ENCODE measurements around the gene STX3.

Gene STX3

DNA sequence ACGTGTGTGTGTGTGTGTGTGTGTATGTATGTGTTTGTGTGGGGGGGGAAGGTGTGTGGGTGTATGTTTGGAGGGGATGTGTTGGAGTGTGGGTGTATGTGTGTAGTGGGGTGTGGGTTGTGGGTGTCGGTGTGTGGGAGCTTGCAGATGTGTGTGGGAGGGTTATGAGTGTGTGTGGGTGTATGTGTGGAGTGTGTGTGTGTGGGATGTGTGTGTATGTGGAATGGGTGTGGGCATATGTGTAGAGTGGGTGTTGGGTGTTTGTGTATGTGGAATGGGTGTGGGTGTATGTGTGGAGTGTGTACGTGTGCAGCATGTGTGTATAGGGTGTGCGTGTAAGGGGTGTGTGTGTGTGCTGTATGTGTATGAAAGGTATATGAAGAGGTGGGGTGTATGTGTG is 14.7 kb downstream of the STX3 start:
- no peak overlapping the region for H3K9ac ChIP-seq
- no peak for TF ChIP-seq Cebpa-rat (IDR thresholded peaks at IDR 0.05)
- H3K36me3 ChIP-seq, result peaks cover 14% of the 10 kb centered on the region
- H3K4me2 ChIP-seq, result no peak overlapping the region
- H4K20me1 ChIP-seq, result peaks cover 6% of the 10 kb centered on the region; the same call in 1 of the 2 replicates
- H3K27me3 ChIP-seq, result no peaks in the 10 kb centered on the region
- no peak overlapping the region for H3K27ac ChIP-seq
- no peak overlapping the region for H3K4me3 ChIP-seq
- H3K9me3 ChIP-seq, result no peaks in the 10 kb centered on the region
- peaks cover 65% of the 10 kb centered on the region for H3K4me1 ChIP-seq

GRCh38 chr11:59770319-59770718 is 15.1 kb downstream of the STX3 start:
- Histone ChIP-seq H3K27ac (0 out of 2 replicates have a peak overlapping the region, but pooled peaks have one; percentile 37), H3K4me3 (no peak overlapping the region), H3K4me2 (peak overlapping the region; percentile 71), H3K9ac (no peak overlapping the region), H3K27me3 (no peaks in the 10 kb centered on the region), H3K36me3 (peaks cover 19% of the 10 kb centered on the region), H3K4me1 (peaks cover 60% of the 10 kb centered on the region), H4K20me1 (peaks cover 6% of the 10 kb centered on the region; the same call in 1 of the 2 replicates), H3K9me3 (no peaks in the 10 kb centered on the region)
- TF ChIP-seq Cebpa-rat (IDR thresholded peaks at IDR 0.05), result no peak

DNA sequence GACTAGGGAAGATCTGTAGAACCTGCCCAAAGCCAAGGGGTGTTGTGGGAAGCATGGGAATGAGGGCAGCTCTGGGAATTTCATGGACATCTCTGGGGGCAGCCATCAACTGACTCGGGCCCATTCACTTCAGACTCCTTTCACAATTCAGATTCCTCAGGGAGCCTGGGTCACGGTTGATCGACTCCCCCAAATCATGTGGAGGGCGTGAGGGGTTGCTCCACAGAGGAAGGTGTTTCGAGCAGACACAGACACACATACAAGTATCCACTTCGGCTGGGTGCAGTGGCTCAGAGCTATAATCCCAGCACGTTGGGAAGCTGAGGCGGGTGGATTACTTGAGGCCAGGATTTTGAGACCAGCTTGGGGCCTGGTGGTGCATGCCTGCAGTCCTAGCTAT is 15.7 kb downstream of the STX3 start:
- Histone ChIP-seq H3K4me2 (peak overlapping the region; percentile 71), H4K20me1 (peaks cover 6% of the 10 kb centered on the region; the same call in 1 of the 2 replicates), H3K36me3 (peaks cover 23% of the 10 kb centered on the region), H3K27ac (peak overlapping the region; percentile 37; the same call in 1 of the 2 replicates), H3K4me3 (no peak overlapping the region), H3K9ac (no peak overlapping the region), H3K4me1 (peaks cover 55% of the 10 kb centered on the region), H3K27me3 (no peaks in the 10 kb centered on the region), H3K9me3 (no peaks in the 10 kb centered on the region)
- TF ChIP-seq Cebpa-rat (IDR thresholded peaks at IDR 0.05), result no peak

DNA sequence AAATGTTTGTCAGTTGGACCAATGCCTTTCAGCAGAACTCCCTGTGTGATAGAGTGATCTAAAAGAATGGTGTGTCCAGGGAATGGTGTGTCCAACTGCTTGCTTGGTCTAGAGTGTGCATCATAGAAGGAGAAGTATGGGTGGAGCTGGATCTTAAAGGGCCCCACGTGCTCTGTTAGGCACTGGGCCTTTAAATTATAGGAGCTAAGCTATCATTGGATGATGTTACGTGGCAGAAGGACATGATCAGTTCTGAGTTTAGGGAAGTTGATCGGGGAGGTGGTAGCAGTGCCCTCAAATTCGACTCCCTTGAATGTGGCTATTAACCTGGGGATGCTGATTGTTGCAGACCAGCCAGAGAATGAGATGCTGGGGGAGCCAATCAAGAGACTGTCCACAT is 16.4 kb downstream of the STX3 start:
- Histone ChIP-seq H3K36me3 (peaks cover 23% of the 10 kb centered on the region), H3K9me3 (no peaks in the 10 kb centered on the region), H4K20me1 (peaks cover 6% of the 10 kb centered on the region; the same call in 1 of the 2 replicates), H3K27ac (peak overlapping the region; percentile 71), H3K4me3 (0 out of 2 replicates have a peak overlapping the region, but pooled peaks have one; percentile 12), H3K27me3 (no peaks in the 10 kb centered on the region), H3K4me2 (peak overlapping the region; percentile 85), H3K4me1 (peaks cover 47% of the 10 kb centered on the region), H3K9ac (no peak overlapping the region)
- no peak for TF ChIP-seq Cebpa-rat (IDR thresholded peaks at IDR 0.05)

DNA sequence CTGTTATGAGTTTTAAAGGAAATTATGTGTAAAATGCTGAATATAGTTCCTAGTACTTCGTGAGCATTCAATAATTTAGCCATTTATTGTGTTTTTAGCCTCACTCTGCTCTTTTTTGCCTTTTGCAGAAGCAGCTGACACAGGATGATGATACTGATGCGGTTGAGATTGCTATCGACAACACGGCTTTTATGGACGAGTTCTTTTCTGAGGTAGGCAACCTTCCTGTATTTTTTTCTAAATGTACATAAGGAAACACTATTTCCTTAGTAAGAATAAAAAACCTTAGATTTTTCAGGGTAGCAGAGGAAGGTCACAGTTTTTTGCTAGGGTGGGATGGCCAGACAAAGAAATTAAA is 17.9 kb downstream of the STX3 start:
- Histone ChIP-seq H3K4me3 (no peak overlapping the region), H3K9me3 (no peaks in the 10 kb centered on the region), H3K27ac (no peak overlapping the region), H3K36me3 (peaks cover 35% of the 10 kb centered on the region), H3K27me3 (no peaks in the 10 kb centered on the region), H4K20me1 (no peaks in the 10 kb centered on the region), H3K4me1 (peaks cover 33% of the 10 kb centered on the region), H3K4me2 (peak overlapping the region; percentile 85), H3K9ac (no peak overlapping the region)
- no peak for TF ChIP-seq Cebpa-rat (IDR thresholded peaks at IDR 0.05)

GRCh38 chr11:59776210-59777066 is 21.3 kb downstream of the STX3 start:
- Histone ChIP-seq H3K4me3 (no peak overlapping the region), H4K20me1 (no peaks in the 10 kb centered on the region), H3K9ac (no peak overlapping the region), H3K27me3 (no peaks in the 10 kb centered on the region), H3K36me3 (peaks cover 54% of the 10 kb centered on the region), H3K9me3 (no peaks in the 10 kb centered on the region), H3K4me1 (peaks cover 18% of the 10 kb centered on the region), H3K27ac (no peak overlapping the region), H3K4me2 (no peak overlapping the region)
- TF ChIP-seq Cebpa-rat (IDR thresholded peaks at IDR 0.05), result no peak

GRCh38 chr11:59777104-59777503 is 21.9 kb downstream of the STX3 start:
- Histone ChIP-seq H3K4me3 (no peak overlapping the region), H3K9ac (no peak overlapping the region), H4K20me1 (no peaks in the 10 kb centered on the region), H3K4me2 (no peak overlapping the region), H3K9me3 (peaks cover 6% of the 10 kb centered on the region), H3K4me1 (peaks cover 11% of the 10 kb centered on the region), H3K36me3 (peaks cover 59% of the 10 kb centered on the region), H3K27ac (no peak overlapping the region), H3K27me3 (no peaks in the 10 kb centered on the region)
- no peak for TF ChIP-seq Cebpa-rat (IDR thresholded peaks at IDR 0.05)

DNA sequence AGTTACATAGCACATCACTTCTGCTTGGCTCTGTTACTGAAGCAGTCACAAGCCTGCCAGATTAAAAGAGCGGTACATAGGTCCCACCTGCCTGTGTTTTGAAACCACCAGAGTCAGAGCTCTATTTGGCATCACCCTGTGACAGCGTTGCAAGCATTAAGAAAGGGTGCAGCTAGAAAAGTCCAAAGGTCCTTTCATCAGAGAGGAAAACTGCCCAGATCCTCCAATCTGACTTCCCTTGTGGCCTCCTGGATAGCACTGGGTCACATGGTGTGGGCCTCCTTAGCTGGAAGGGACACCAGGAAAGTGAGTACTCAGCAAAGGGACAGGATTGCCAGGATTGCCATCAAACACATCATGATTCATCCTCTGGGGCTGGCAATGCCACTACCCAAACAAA is 22.9 kb downstream of the STX3 start:
- no peak for TF ChIP-seq Cebpa-rat (IDR thresholded peaks at IDR 0.05)
- Histone ChIP-seq H3K36me3 (peaks cover 63% of the 10 kb centered on the region), H3K4me3 (no peak overlapping the region), H4K20me1 (no peaks in the 10 kb centered on the region), H3K27me3 (no peaks in the 10 kb centered on the region), H3K9ac (no peak overlapping the region), H3K4me1 (peaks cover 1% of the 10 kb centered on the region), H3K27ac (no peak overlapping the region), H3K4me2 (no peak overlapping the region), H3K9me3 (peaks cover 12% of the 10 kb centered on the region)

DNA sequence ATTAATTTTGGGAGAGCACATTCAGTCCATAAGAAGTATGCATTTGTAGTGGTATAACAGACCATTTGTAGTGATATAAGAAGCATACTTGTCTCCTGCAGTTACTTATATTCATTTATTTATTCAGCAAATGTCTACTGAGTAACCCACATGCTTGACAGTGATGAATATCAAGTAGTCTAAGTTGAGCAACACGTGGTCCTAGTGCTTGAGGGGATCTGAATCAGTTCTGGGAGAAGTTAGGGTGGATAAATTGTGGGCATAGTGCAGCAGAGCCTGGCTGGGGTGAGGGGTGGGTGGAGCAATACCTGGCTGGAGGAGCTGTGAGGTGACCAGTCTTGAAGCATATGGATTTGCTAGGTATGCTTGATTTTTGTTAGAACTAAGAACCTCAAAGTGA is 24.3 kb downstream of the STX3 start:
- Histone ChIP-seq H3K9ac (no peak overlapping the region), H3K4me2 (no peak overlapping the region), H3K4me3 (no peak overlapping the region), H3K9me3 (peaks cover 20% of the 10 kb centered on the region), H3K4me1 (peaks cover 6% of the 10 kb centered on the region; the same call in 1 of the 2 replicates), H3K27me3 (no peaks in the 10 kb centered on the region), H3K27ac (no peak overlapping the region), H4K20me1 (no peaks in the 10 kb centered on the region), H3K36me3 (peaks cover 52% of the 10 kb centered on the region)
- TF ChIP-seq Cebpa-rat (IDR thresholded peaks at IDR 0.05), result no peak

GRCh38 chr11:59782080-59782479 is 26.9 kb downstream of the STX3 start:
- peaks cover 31% of the 10 kb centered on the region for H3K4me1 ChIP-seq
- H3K9me3 ChIP-seq, result peaks cover 23% of the 10 kb centered on the region
- no peak overlapping the region for H3K4me2 ChIP-seq
- peaks cover 39% of the 10 kb centered on the region for H3K36me3 ChIP-seq
- no peak overlapping the region for H3K9ac ChIP-seq
- no peak overlapping the region for H3K4me3 ChIP-seq
- H3K27ac ChIP-seq, result no peak overlapping the region
- no peaks in the 10 kb centered on the region for H4K20me1 ChIP-seq
- no peak for TF ChIP-seq Cebpa-rat (IDR thresholded peaks at IDR 0.05)
- no peaks in the 10 kb centered on the region for H3K27me3 ChIP-seq
